ENCODE results near the gene ANO10.

ANO10 gene

GRCh38 chr3:43442872-43443395 lies 178.9 kb downstream of the ANO10 start:
- Histone ChIP-seq H3K27ac (replicated peaks; ENCODE audit: low read length) (no peak overlapping the region), H3K4me2 (ENCODE audit: insufficient read depth, low read length, poor library complexity, severe bottlenecking) (no peak overlapping the region), H3K4me3 (ENCODE audit: low read length in 2 of 2) (no peak overlapping the region), H2BK12ac (ENCODE audit: low read length) (no peak overlapping the region), H3K18ac (ENCODE audit: low read length) (no peak overlapping the region), H3K9ac (ENCODE audit: low read depth, low read length, poor library complexity) (no peak overlapping the region), H3K4me1 (ENCODE audit: control insufficient read depth in 2 of 2, insufficient read depth in 1 of 2, low read depth in 1 of 2, low read length in 2 of 2) (no peaks in the 10 kb centered on the region), H4K8ac (ENCODE audit: low read depth, low read length) (no peak overlapping the region), H2BK15ac (ENCODE audit: low read length) (no peak overlapping the region), H2BK5ac (ENCODE audit: low read length) (no peak overlapping the region), H3K14ac (ENCODE audit: low read length) (no peak overlapping the region), H2BK120ac (ENCODE audit: low read depth, low read length) (no peak overlapping the region), H3K4ac (ENCODE audit: low read length) (no peak overlapping the region), H2AFZ (ENCODE audit: low read length) (no peak overlapping the region), H3K27me3 (ENCODE audit: control insufficient read depth in 3 of 3, insufficient read depth in 3 of 3, low read depth in 1 of 3, low read length in 3 of 3) (no peaks in the 10 kb centered on the region), H4K91ac (ENCODE audit: low read depth, low read length, poor library complexity) (no peak overlapping the region), H3K79me1 (ENCODE audit: low read depth, low read length) (no peaks in the 10 kb centered on the region), H3K36me3 (replicated peaks in 1 of 2; ENCODE audit: control insufficient read depth in 2 of 2, insufficient read depth in 2 of 2, low read length in 2 of 2) (no peaks in the 10 kb centered on the region), H2AK5ac (ENCODE audit: low read depth, low read length) (no peak overlapping the region), H3K9me3 (replicated peaks in 1 of 2; ENCODE audit: control insufficient read depth in 2 of 2, insufficient read depth in 1 of 2, low read depth in 1 of 2, low read length in 2 of 2) (peaks cover 2 to 10% of the 10 kb centered on the region in 2 donors), H3K23ac (ENCODE audit: low read depth, low read length, poor library complexity) (no peak overlapping the region)
- no peak for DNase-seq (ENCODE audit: low spot score)
- WGBS, 2 donors (ENCODE audit: extremely low coverage in 2 of 2, insufficient read length in 2 of 2, insufficient replicate concordance in 1 of 2), result no CpG with 5 or more reads among the region's 2 CpGs

DNA sequence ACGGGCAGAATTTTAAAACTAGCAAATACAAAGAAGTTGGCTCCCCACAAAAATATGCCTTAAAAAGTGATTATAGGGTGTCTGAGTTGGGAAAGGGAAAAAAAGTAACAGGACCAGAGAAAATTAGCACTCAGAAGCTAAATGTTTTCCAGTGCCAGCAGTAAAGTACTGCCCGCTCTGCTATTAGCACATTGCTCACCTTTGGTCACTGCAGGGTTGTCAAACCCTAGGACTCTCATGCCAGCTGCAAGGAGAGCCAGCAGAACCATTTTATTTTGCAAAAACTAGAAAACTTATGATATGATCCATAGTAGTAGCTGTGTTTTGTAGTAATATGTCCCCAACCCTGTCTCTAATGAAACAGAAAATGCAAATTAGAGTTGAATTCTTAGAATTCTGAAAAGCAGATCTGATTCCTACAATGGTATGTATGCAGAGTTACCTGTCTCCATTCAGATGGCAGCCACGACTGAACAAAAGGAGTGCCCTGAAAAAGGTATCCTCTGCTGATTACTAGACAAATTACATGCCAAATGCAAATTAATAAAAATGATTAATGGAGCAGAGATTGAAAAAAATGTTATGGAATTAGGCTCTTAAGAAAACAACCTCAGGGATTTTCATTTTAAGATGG lies 185.2 kb downstream of the ANO10 start:
- no peak overlapping the region for H2BK5ac ChIP-seq (ENCODE audit: low read length)
- H2AK5ac ChIP-seq (ENCODE audit: low read depth, low read length), result no peak overlapping the region
- no peak overlapping the region for H3K4me2 ChIP-seq (ENCODE audit: insufficient read depth, low read length, poor library complexity, severe bottlenecking)
- no peak overlapping the region for H3K27ac ChIP-seq (replicated peaks; ENCODE audit: low read length)
- H3K4me3 ChIP-seq (ENCODE audit: low read length in 2 of 2), result no peak overlapping the region
- H3K14ac ChIP-seq (ENCODE audit: low read length), result no peak overlapping the region
- no peak overlapping the region for H3K23ac ChIP-seq (ENCODE audit: low read depth, low read length, poor library complexity)
- DNase-seq (ENCODE audit: low spot score), result no peak
- no peak overlapping the region for H3K9ac ChIP-seq (ENCODE audit: low read depth, low read length, poor library complexity)
- no peaks in the 10 kb centered on the region for H3K79me1 ChIP-seq (ENCODE audit: low read depth, low read length)
- no peak overlapping the region for H3K4ac ChIP-seq (ENCODE audit: low read length)
- H2BK120ac ChIP-seq (ENCODE audit: low read depth, low read length), result no peak overlapping the region
- no CpG with 5 or more reads among the region's 3 CpGs for WGBS, 2 donors (ENCODE audit: extremely low coverage in 2 of 2, insufficient read length in 2 of 2, insufficient replicate concordance in 1 of 2)
- H3K18ac ChIP-seq (ENCODE audit: low read length), result no peak overlapping the region
- H2AFZ ChIP-seq (ENCODE audit: low read length), result no peak overlapping the region
- H2BK15ac ChIP-seq (ENCODE audit: low read length), result no peak overlapping the region
- peaks cover 0 to 2% of the 10 kb centered on the region in 2 donors for H3K4me1 ChIP-seq (ENCODE audit: control insufficient read depth in 2 of 2, insufficient read depth in 1 of 2, low read depth in 1 of 2, low read length in 2 of 2)
- H3K36me3 ChIP-seq (replicated peaks in 1 of 2; ENCODE audit: control insufficient read depth in 2 of 2, insufficient read depth in 2 of 2, low read length in 2 of 2), result no peaks in the 10 kb centered on the region
- no peak overlapping the region for H4K8ac ChIP-seq (ENCODE audit: low read depth, low read length)
- H2BK12ac ChIP-seq (ENCODE audit: low read length), result no peak overlapping the region
- no peaks in the 10 kb centered on the region for H3K27me3 ChIP-seq (ENCODE audit: control insufficient read depth in 3 of 3, insufficient read depth in 3 of 3, low read depth in 1 of 3, low read length in 3 of 3)
- no peak overlapping the region for H4K91ac ChIP-seq (ENCODE audit: low read depth, low read length, poor library complexity)
- peaks cover 2 to 10% of the 10 kb centered on the region in 2 donors for H3K9me3 ChIP-seq (replicated peaks in 1 of 2; ENCODE audit: control insufficient read depth in 2 of 2, insufficient read depth in 1 of 2, low read depth in 1 of 2, low read length in 2 of 2)

- no peak overlapping the region for H3K23ac ChIP-seq (ENCODE audit: low read depth, low read length, poor library complexity)
- no peak overlapping the region for H4K8ac ChIP-seq (ENCODE audit: low read depth, low read length)
- no peak for DNase-seq (ENCODE audit: low spot score)
- no peak overlapping the region for H4K91ac ChIP-seq (ENCODE audit: low read depth, low read length, poor library complexity)
- no peak overlapping the region for H3K27ac ChIP-seq (replicated peaks; ENCODE audit: low read length)
- H3K4me3 ChIP-seq (ENCODE audit: low read length in 2 of 2), result no peak overlapping the region
- no peak overlapping the region for H3K18ac ChIP-seq (ENCODE audit: low read length)
- H3K4ac ChIP-seq (ENCODE audit: low read length), result no peak overlapping the region
- no peak overlapping the region for H3K4me2 ChIP-seq (ENCODE audit: insufficient read depth, low read length, poor library complexity, severe bottlenecking)
- peaks cover 2 to 7% of the 10 kb centered on the region in 2 donors for H3K9me3 ChIP-seq (replicated peaks in 1 of 2; ENCODE audit: control insufficient read depth in 2 of 2, insufficient read depth in 1 of 2, low read depth in 1 of 2, low read length in 2 of 2)
- peaks cover 0 to 2% of the 10 kb centered on the region in 2 donors for H3K4me1 ChIP-seq (ENCODE audit: control insufficient read depth in 2 of 2, insufficient read depth in 1 of 2, low read depth in 1 of 2, low read length in 2 of 2)
- H2AFZ ChIP-seq (ENCODE audit: low read length), result no peak overlapping the region
- H2BK15ac ChIP-seq (ENCODE audit: low read length), result no peak overlapping the region
- peaks cover 0 to 5% of the 10 kb centered on the region in 2 donors for H3K36me3 ChIP-seq (replicated peaks in 1 of 2; ENCODE audit: control insufficient read depth in 2 of 2, insufficient read depth in 2 of 2, low read length in 2 of 2)
- no peak overlapping the region for H2BK120ac ChIP-seq (ENCODE audit: low read depth, low read length)
- H2BK12ac ChIP-seq (ENCODE audit: low read length), result no peak overlapping the region
- no peak overlapping the region for H3K9ac ChIP-seq (ENCODE audit: low read depth, low read length, poor library complexity)
- no peak overlapping the region for H2AK5ac ChIP-seq (ENCODE audit: low read depth, low read length)
- no peaks in the 10 kb centered on the region for H3K79me1 ChIP-seq (ENCODE audit: low read depth, low read length)
- no peaks in the 10 kb centered on the region for H3K27me3 ChIP-seq (ENCODE audit: control insufficient read depth in 3 of 3, insufficient read depth in 3 of 3, low read depth in 1 of 3, low read length in 3 of 3)
- H3K14ac ChIP-seq (ENCODE audit: low read length), result no peak overlapping the region
- no peak overlapping the region for H2BK5ac ChIP-seq (ENCODE audit: low read length)
Observed at GRCh38 chr3:43435706-43436105, 186.1 kb downstream of the ANO10 start.

DNA sequence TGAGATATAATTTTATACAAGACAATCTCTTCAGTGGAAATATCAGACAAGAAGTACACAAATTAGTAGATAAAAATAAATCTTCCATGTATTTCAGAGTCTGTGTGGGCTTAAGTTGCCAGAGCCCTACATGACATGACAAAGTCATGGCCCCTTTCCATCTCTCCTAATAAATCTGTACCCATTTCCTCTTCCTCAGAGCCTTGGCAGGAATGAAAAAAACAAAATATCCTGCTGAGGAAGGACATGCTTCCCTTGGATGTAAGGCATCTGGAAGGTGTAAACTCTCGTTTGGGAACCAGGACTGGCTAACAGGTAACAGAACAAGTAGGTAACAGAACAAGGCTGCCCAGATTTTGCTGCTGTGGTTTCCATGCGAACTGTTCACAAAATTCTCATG lies 187.4 kb downstream of the ANO10 start:
- no peaks in the 10 kb centered on the region for H3K79me1 ChIP-seq (ENCODE audit: low read depth, low read length)
- no peak overlapping the region for H3K27ac ChIP-seq (replicated peaks; ENCODE audit: low read length)
- no peak overlapping the region for H3K4me3 ChIP-seq (ENCODE audit: low read length in 2 of 2)
- no peak overlapping the region for H2BK12ac ChIP-seq (ENCODE audit: low read length)
- no peak overlapping the region for H2BK15ac ChIP-seq (ENCODE audit: low read length)
- H4K8ac ChIP-seq (ENCODE audit: low read depth, low read length), result no peak overlapping the region
- H3K4ac ChIP-seq (ENCODE audit: low read length), result no peak overlapping the region
- H2AK5ac ChIP-seq (ENCODE audit: low read depth, low read length), result no peak overlapping the region
- H3K9ac ChIP-seq (ENCODE audit: low read depth, low read length, poor library complexity), result no peak overlapping the region
- H3K4me2 ChIP-seq (ENCODE audit: insufficient read depth, low read length, poor library complexity, severe bottlenecking), result no peak overlapping the region
- no peak overlapping the region for H4K91ac ChIP-seq (ENCODE audit: low read depth, low read length, poor library complexity)
- no peak overlapping the region for H3K23ac ChIP-seq (ENCODE audit: low read depth, low read length, poor library complexity)
- DNase-seq (ENCODE audit: low spot score), result no peak
- H3K36me3 ChIP-seq (replicated peaks in 1 of 2; ENCODE audit: control insufficient read depth in 2 of 2, insufficient read depth in 2 of 2, low read length in 2 of 2), result peaks cover 0 to 5% of the 10 kb centered on the region in 2 donors
- no peak overlapping the region for H2BK5ac ChIP-seq (ENCODE audit: low read length)
- no peak overlapping the region for H3K18ac ChIP-seq (ENCODE audit: low read length)
- no peak overlapping the region for H2BK120ac ChIP-seq (ENCODE audit: low read depth, low read length)
- no peaks in the 10 kb centered on the region for H3K27me3 ChIP-seq (ENCODE audit: control insufficient read depth in 3 of 3, insufficient read depth in 3 of 3, low read depth in 1 of 3, low read length in 3 of 3)
- H3K4me1 ChIP-seq (ENCODE audit: control insufficient read depth in 2 of 2, insufficient read depth in 1 of 2, low read depth in 1 of 2, low read length in 2 of 2), result peaks cover 0 to 2% of the 10 kb centered on the region in 2 donors
- no CpG with 5 or more reads among the region's 2 CpGs for WGBS, 2 donors (ENCODE audit: extremely low coverage in 2 of 2, insufficient read length in 2 of 2, insufficient replicate concordance in 1 of 2)
- H3K14ac ChIP-seq (ENCODE audit: low read length), result no peak overlapping the region
- no peaks in the 10 kb centered on the region for H3K9me3 ChIP-seq (replicated peaks in 1 of 2; ENCODE audit: control insufficient read depth in 2 of 2, insufficient read depth in 1 of 2, low read depth in 1 of 2, low read length in 2 of 2)
- no peak overlapping the region for H2AFZ ChIP-seq (ENCODE audit: low read length)
